ENCODE data around the gene ZFYVE9.

DNA sequence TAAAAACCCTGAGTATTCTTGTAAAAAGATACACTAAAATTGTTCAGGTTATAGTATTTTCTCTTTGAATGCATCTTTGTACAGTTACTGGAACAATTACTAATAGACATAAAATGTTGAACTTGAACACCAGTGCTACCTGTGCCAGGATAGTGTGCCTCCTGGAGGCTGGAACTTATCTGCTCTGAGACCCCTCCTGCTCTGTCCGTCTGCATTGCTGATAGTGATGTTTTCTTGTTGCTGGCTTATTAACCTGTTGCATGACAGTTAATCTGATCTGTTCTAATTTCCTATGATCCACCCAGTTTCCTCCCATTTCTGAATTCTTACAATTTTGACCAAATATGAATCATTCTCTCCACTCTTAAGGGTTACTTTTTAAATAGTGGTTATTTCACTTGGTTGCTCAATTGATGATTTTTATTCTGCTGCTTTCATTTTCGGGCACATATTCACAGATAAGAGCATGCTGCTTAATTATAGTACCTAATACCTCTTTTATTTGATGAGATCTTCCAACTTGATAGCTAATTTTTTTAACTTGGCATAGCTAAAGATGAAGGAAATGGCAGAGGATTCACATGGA, 122.7 kb downstream of the ZFYVE9 start:
- no peak for TF ChIP-seq EZH2 (IDR thresholded peaks at IDR 0.05)
- TF ChIP-seq POLR2AphosphoS5 (IDR thresholded peaks at IDR 0.05; ENCODE audit: borderline replicate concordance, low read depth, low read length): no peak
